Measurements from ENCODE around the gene MADCAM1. TPM values are rescaled to one million over a fixed set of nuclear protein-coding genes. Genes with fewer than 3 reads are reported as not detected.

Gene MADCAM1
- polyA plus RNA-seq, 2 donors = 0.57 to 2.0 TPM

DNA sequence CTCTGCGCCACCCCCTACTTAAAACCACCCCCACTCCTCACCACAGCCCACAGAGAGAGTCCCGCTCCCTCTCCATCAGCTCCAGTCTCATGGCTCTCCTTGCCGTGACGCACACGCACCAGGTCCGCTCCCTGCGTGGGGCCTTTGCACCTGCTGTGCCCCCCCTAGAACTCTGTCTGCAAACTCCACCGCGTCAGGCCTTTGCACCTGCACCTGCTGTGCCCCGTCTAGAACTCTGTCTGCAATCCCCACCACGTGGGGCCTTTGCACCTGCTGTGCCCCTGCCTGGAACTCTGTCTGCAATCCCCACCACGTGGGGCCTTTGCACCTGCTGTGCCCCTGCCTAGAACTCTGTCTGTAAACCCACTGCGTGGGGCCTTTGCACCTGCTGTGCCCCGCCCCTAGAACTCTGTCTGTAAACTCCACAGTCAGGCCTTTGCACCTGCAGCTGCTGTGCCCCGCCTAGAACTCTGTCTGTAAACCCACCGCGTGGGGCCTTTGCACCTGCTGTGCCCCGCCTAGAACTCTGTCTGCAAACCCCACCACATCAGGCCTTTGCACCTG lies 39.7 kb upstream of the MADCAM1 start:
- H3K4me1 ChIP-seq (ENCODE audit: control insufficient read depth in 2 of 2, insufficient read depth in 2 of 2, low read length in 1 of 2) = peaks cover 4% of the 10 kb centered on the region in 2 donors
- H3K9me3 ChIP-seq (ENCODE audit: control insufficient read depth in 2 of 2, insufficient read depth in 1 of 2, low read depth in 1 of 2, low read length in 1 of 2) = no peaks in the 10 kb centered on the region
- H3K36me3 ChIP-seq (ENCODE audit: control insufficient read depth in 2 of 2, insufficient read depth in 2 of 2, low read length in 1 of 2) = no peaks in the 10 kb centered on the region
- H3K27ac ChIP-seq (ENCODE audit: low read depth in 2 of 2, low read length in 1 of 2) = no peak overlapping the region
- 76 to 85% methylated on average over 18 of the region's 18 CpGs for WGBS, 2 donors
- no peak overlapping the region for H3K4me3 ChIP-seq (ENCODE audit: low read depth in 1 of 2, low read length in 2 of 2)
- peaks cover 0 to 4% of the 10 kb centered on the region in 2 donors for H3K27me3 ChIP-seq (ENCODE audit: control insufficient read depth in 1 of 2, insufficient read depth in 2 of 2, low read length in 2 of 2)

DNA sequence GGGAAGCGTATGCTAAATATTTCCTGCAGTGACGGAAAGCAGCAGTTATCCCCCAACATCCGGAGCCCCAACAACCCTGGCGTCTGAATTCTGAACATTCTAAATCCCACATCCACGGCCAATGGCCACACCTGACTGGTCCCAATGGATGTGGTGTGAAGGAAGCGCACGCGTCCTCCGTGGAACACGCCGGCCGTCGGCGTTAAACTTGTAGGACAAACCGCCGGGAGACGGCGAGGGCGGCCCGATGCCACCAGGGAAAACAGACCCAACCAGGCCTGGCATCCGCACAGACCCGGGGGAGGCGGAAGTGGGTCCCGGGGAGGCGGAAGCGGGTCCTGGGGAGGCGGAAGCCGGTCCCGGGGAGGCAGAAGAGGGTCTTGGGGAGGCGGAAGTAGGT lies 38.6 kb upstream of the MADCAM1 start:
- 96 to 97% methylated on average over 30 of the region's 30 CpGs for WGBS, 2 donors
- Histone ChIP-seq H3K27ac (ENCODE audit: low read depth in 2 of 2, low read length in 1 of 2) (no peak overlapping the region), H3K9me3 (ENCODE audit: control insufficient read depth in 2 of 2, insufficient read depth in 1 of 2, low read depth in 1 of 2, low read length in 1 of 2) (no peaks in the 10 kb centered on the region), H3K4me1 (ENCODE audit: control insufficient read depth in 2 of 2, insufficient read depth in 2 of 2, low read length in 1 of 2) (peaks cover 4% of the 10 kb centered on the region in 2 donors), H3K27me3 (ENCODE audit: control insufficient read depth in 1 of 2, insufficient read depth in 2 of 2, low read length in 2 of 2) (peaks cover 0 to 4% of the 10 kb centered on the region in 2 donors), H3K36me3 (ENCODE audit: control insufficient read depth in 2 of 2, insufficient read depth in 2 of 2, low read length in 1 of 2) (no peaks in the 10 kb centered on the region), H3K4me3 (ENCODE audit: low read depth in 1 of 2, low read length in 2 of 2) (no peak overlapping the region)

GRCh38 chr19:458091-459042 lies 37.9 kb upstream of the MADCAM1 start:
- H3K4me3 ChIP-seq (ENCODE audit: low read depth in 1 of 2, low read length in 2 of 2) = no peak overlapping the region
- H3K27me3 ChIP-seq (ENCODE audit: control insufficient read depth in 1 of 2, insufficient read depth in 2 of 2, low read length in 2 of 2) = peaks cover 0 to 4% of the 10 kb centered on the region in 2 donors
- WGBS, 2 donors = 93 to 97% methylated on average over 68 to 89 of the region's 89 CpGs
- peaks cover 4% of the 10 kb centered on the region in 2 donors for H3K4me1 ChIP-seq (ENCODE audit: control insufficient read depth in 2 of 2, insufficient read depth in 2 of 2, low read length in 1 of 2)
- no peaks in the 10 kb centered on the region for H3K9me3 ChIP-seq (ENCODE audit: control insufficient read depth in 2 of 2, insufficient read depth in 1 of 2, low read depth in 1 of 2, low read length in 1 of 2)
- H3K36me3 ChIP-seq (ENCODE audit: control insufficient read depth in 2 of 2, insufficient read depth in 2 of 2, low read length in 1 of 2) = no peaks in the 10 kb centered on the region
- H3K27ac ChIP-seq (ENCODE audit: low read depth in 2 of 2, low read length in 1 of 2) = no peak overlapping the region

GRCh38 chr19:459724-460511 lies 36.4 kb upstream of the MADCAM1 start:
- Histone ChIP-seq H3K4me1 (ENCODE audit: control insufficient read depth in 2 of 2, insufficient read depth in 2 of 2, low read length in 1 of 2) (peaks cover 4% of the 10 kb centered on the region in 2 donors), H3K27me3 (ENCODE audit: control insufficient read depth in 1 of 2, insufficient read depth in 2 of 2, low read length in 2 of 2) (peaks cover 0 to 4% of the 10 kb centered on the region in 2 donors), H3K36me3 (ENCODE audit: control insufficient read depth in 2 of 2, insufficient read depth in 2 of 2, low read length in 1 of 2) (no peaks in the 10 kb centered on the region), H3K9me3 (ENCODE audit: control insufficient read depth in 2 of 2, insufficient read depth in 1 of 2, low read depth in 1 of 2, low read length in 1 of 2) (no peaks in the 10 kb centered on the region), H3K27ac (ENCODE audit: low read depth in 2 of 2, low read length in 1 of 2) (peak overlapping the region in 1 of 2 donors; percentile 17), H3K4me3 (ENCODE audit: low read depth in 1 of 2, low read length in 2 of 2) (peak overlapping the region; percentile 50 to 51)
- WGBS, 2 donors = 2 to 3% methylated on average over 56 to 66 of the region's 66 CpGs

- 2% methylated on average over 40 to 84 of the region's 85 CpGs for WGBS, 2 donors
- H3K4me3 ChIP-seq (ENCODE audit: low read depth in 1 of 2, low read length in 2 of 2) = peak within 1 kb of the TSS; percentile 50 to 51
- peak within 1 kb of the TSS in 1 of 2 donors; percentile 17 for H3K27ac ChIP-seq (ENCODE audit: low read depth in 2 of 2, low read length in 1 of 2)
- H3K27me3 ChIP-seq (ENCODE audit: control insufficient read depth in 1 of 2, insufficient read depth in 2 of 2, low read length in 2 of 2) = peaks cover 0 to 4% of the 10 kb centered on the region in 2 donors
- no peaks in the 10 kb centered on the region for H3K9me3 ChIP-seq (ENCODE audit: control insufficient read depth in 2 of 2, insufficient read depth in 1 of 2, low read depth in 1 of 2, low read length in 1 of 2)
- H3K36me3 ChIP-seq (ENCODE audit: control insufficient read depth in 2 of 2, insufficient read depth in 2 of 2, low read length in 1 of 2) = no peaks in the 10 kb centered on the region
- H3K4me1 ChIP-seq (ENCODE audit: control insufficient read depth in 2 of 2, insufficient read depth in 2 of 2, low read length in 1 of 2) = peaks cover 4% of the 10 kb centered on the region in 2 donors
These were observed 35.2 kb upstream of the MADCAM1 start, which contains the start of gene SHC2 for GRCh38 chr19:460877-461720. TSS of gene SHC2 (minus strand) at chr19:461033. CDS start at chr19:460996, 37 bp downstream.

DNA sequence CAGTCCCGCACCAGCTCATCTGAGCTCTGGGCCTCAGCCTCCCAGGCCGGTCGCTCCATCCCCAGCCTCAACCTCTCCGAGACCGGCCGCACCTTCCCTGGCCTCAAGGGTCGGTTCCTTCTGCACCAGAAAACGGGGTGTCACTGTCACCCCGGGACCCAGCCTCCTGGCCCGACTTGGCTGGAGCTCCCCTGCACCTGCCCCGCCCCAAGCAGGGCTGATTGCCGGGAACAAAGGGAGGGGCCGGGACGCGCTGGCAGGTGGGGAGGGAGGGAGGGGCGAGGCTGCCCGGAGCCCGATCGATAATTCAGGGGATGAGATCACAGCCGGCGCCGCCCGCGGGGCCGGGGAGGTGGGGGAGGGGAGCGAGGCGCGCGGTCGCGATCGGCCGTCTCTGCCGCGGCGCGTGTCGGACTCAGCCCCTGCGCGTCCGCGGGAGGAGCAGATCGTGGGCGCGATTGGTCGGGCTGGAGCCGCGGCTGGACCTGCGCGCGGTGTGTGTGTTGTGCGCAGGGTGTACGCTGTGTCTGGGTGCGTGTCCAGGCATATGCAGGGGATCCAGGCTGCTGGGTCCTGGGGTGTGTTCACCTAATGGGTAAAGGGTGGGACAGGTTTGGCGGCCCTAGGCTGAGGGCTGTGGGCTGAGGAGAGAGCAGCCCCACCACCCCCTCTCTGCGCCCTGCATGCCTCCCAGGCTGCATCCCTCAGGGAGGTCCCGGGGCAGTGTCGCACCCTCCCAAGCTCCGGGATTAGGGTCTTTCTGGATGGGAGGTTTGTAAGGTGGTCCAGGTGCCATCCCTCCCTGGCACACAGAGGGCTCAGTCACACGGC lies 34.4 kb upstream of the MADCAM1 start:
- H3K4me1 ChIP-seq (ENCODE audit: control insufficient read depth in 2 of 2, insufficient read depth in 2 of 2, low read length in 1 of 2) = peaks cover 4% of the 10 kb centered on the region in 2 donors
- peaks cover 0 to 4% of the 10 kb centered on the region in 2 donors for H3K27me3 ChIP-seq (ENCODE audit: control insufficient read depth in 1 of 2, insufficient read depth in 2 of 2, low read length in 2 of 2)
- H3K4me3 ChIP-seq (ENCODE audit: low read depth in 1 of 2, low read length in 2 of 2) = peak overlapping the region; percentile 17 to 39
- no peak overlapping the region for H3K27ac ChIP-seq (ENCODE audit: low read depth in 2 of 2, low read length in 1 of 2)
- 5 to 8% methylated on average over 56 to 60 of the region's 60 CpGs for WGBS, 2 donors
- H3K36me3 ChIP-seq (ENCODE audit: control insufficient read depth in 2 of 2, insufficient read depth in 2 of 2, low read length in 1 of 2) = no peaks in the 10 kb centered on the region
- no peaks in the 10 kb centered on the region for H3K9me3 ChIP-seq (ENCODE audit: control insufficient read depth in 2 of 2, insufficient read depth in 1 of 2, low read depth in 1 of 2, low read length in 1 of 2)

GRCh38 chr19:463483-464207 lies 32.6 kb upstream of the MADCAM1 start:
- H3K27ac ChIP-seq (ENCODE audit: low read depth in 2 of 2, low read length in 1 of 2) = no peak overlapping the region
- H3K4me1 ChIP-seq (ENCODE audit: control insufficient read depth in 2 of 2, insufficient read depth in 2 of 2, low read length in 1 of 2) = peaks cover 4% of the 10 kb centered on the region in 2 donors
- no peak overlapping the region for H3K4me3 ChIP-seq (ENCODE audit: low read depth in 1 of 2, low read length in 2 of 2)
- WGBS, 2 donors = 81 to 88% methylated on average over 35 of the region's 35 CpGs
- no peaks in the 10 kb centered on the region for H3K36me3 ChIP-seq (ENCODE audit: control insufficient read depth in 2 of 2, insufficient read depth in 2 of 2, low read length in 1 of 2)
- peaks cover 0 to 4% of the 10 kb centered on the region in 2 donors for H3K27me3 ChIP-seq (ENCODE audit: control insufficient read depth in 1 of 2, insufficient read depth in 2 of 2, low read length in 2 of 2)
- H3K9me3 ChIP-seq (ENCODE audit: control insufficient read depth in 2 of 2, insufficient read depth in 1 of 2, low read depth in 1 of 2, low read length in 1 of 2) = no peaks in the 10 kb centered on the region

- Histone ChIP-seq H3K4me1 (ENCODE audit: control insufficient read depth in 2 of 2, insufficient read depth in 2 of 2, low read length in 1 of 2) (peaks cover 4% of the 10 kb centered on the region in 2 donors), H3K36me3 (ENCODE audit: control insufficient read depth in 2 of 2, insufficient read depth in 2 of 2, low read length in 1 of 2) (no peaks in the 10 kb centered on the region), H3K27me3 (ENCODE audit: control insufficient read depth in 1 of 2, insufficient read depth in 2 of 2, low read length in 2 of 2) (peaks cover 0 to 4% of the 10 kb centered on the region in 2 donors), H3K27ac (ENCODE audit: low read depth in 2 of 2, low read length in 1 of 2) (no peak overlapping the region), H3K4me3 (ENCODE audit: low read depth in 1 of 2, low read length in 2 of 2) (no peak overlapping the region), H3K9me3 (ENCODE audit: control insufficient read depth in 2 of 2, insufficient read depth in 1 of 2, low read depth in 1 of 2, low read length in 1 of 2) (no peaks in the 10 kb centered on the region)
- 90 to 93% methylated on average over 4 to 9 of the region's 9 CpGs for WGBS, 2 donors
These were observed 32.1 kb upstream of the MADCAM1 start for GRCh38 chr19:464208-464545.
